Measurements from ENCODE around the gene PDX1.

The PDX1 gene

GRCh38 chr13:27971776-27972477, 52.1 kb downstream of the PDX1 start:
- DNase-seq: no peak

GRCh38 chr13:27972478-27972820, 52.6 kb downstream of the PDX1 start:
- DNase-seq: no peak

GRCh38 chr13:27973291-27973690, 53.5 kb downstream of the PDX1 start:
- no peak for DNase-seq

- DNase-seq: no peak
These were observed 54.3 kb downstream of the PDX1 start for GRCh38 chr13:27973961-27974662.
